Mucosa of descending colon (tissue), 3 donors: ENCODE results near the gene R3HDM4. TPM values are rescaled to one million over a fixed set of nuclear protein-coding genes. Genes with fewer than 3 reads are reported as not detected.
"Not testable (repeated sequence)": the region's sequence is repeated elsewhere in the genome, so short reads cannot be mapped to it uniquely, and the experiment has no call there.

Experiments
- ATAC-seq: fragments of 200-7000 bp; cut with Tn5 transposase; one replicate; pipeline ENCODE4 v1.9.1; 2020; ENCODE audit warnings: mild to moderate bottlenecking, moderate library complexity
- DNase-seq, 3 donors: peaks; one replicate each; pipeline ENCODE4 v3.0.0-alpha.2; 2020
- H3K36me3 ChIP-seq: fragments of 200-600 bp; one replicate; pipeline ENCODE4 v1.8.0; 2021; ENCODE audit warnings: low read depth, mild to moderate bottlenecking
- H3K4me1 ChIP-seq: fragments of 200-600 bp; one replicate; pipeline ENCODE4 v1.8.0; 2021; ENCODE audit warnings: low read depth, mild to moderate bottlenecking
- H3K4me3 ChIP-seq: fragments of 200-600 bp; one replicate; pipeline ENCODE4 v1.8.0; 2021; ENCODE audit warnings: mild to moderate bottlenecking
- H3K9me3 ChIP-seq: fragments of 200-600 bp; one replicate; pipeline ENCODE4 v1.8.0; 2021; ENCODE audit warnings: mild to moderate bottlenecking
- CTCF ChIP-seq: fragments of 200-600 bp; IDR thresholded peaks from one replicate; pipeline ENCODE4 v1.8.0; 2022; ENCODE audit warnings: antibody characterized with exemption, mild to moderate bottlenecking
- intact Hi-C, 2 donors: fragments of 100-400 bp; cut with DNase I in 1 of 2; cut with micrococcal nuclease in 1 of 2; formaldehyde crosslinking; loops; one replicate each; pipeline versions ENCODE4 v1.11.0 to v1.11.1; 2022; cut with DNase I, micrococcal nuclease
- total RNA-seq, 3 donors: library from RNA; stranded (reverse); fragmentation: NEBNext Ultra II Directional in 2 of 3; extraction: Animal tissue kit (Norgen Biotek cat#: 25700) in 2 of 3; gene quantifications; one replicate each; pipeline versions ENCODE4 v1.2.1 to v1.2.4, GENCODE V29; 2021 to 2023
- donor health status: DM: no; HTN: no; CAD: no; lungs with moderate emphysema.
- donor health status: DM: no; HTN: no; CAD: no.
- donor health status: DM: no; HTN: yes; CAD: no.

Gene R3HDM4
- total RNA-seq, 3 donors from 2014 or later, result 52.6 to 62.6 (median 54.8) TPM

- Histone ChIP-seq H3K4me3 (peak overlapping the region; percentile 76), H3K36me3 (peaks cover 4% of the 10 kb centered on the region), H3K9me3 (no peaks in the 10 kb centered on the region), H3K4me1 (peaks cover 7% of the 10 kb centered on the region)
- DNase-seq (peak in 1 of 3 donors; percentile 82), ATAC-seq (peak; percentile 36)
- intact Hi-C loops, result no loop called here
- no peak for TF ChIP-seq CTCF
Measured at GRCh38 chr19:892243-892893, 20.7 kb downstream of the R3HDM4 start.

- DNase-seq (peak; percentile 79 to 89 (median 88)), ATAC-seq (peak; percentile 46)
- H3K36me3 ChIP-seq, H3K4me1 ChIP-seq, H3K4me3 ChIP-seq, intact Hi-C loops, H3K9me3 ChIP-seq: not testable (repeated sequence)
Measured at GRCh38 chr19:891421-892200, 21.4 kb downstream of the R3HDM4 start.

GRCh38 chr19:890831-891230, 22.2 kb downstream of the R3HDM4 start:
- ATAC-seq, result no peak

GRCh38 chr19:889662-890295, 23.2 kb downstream of the R3HDM4 start:
- intact Hi-C loops, result no loop called here
- Histone ChIP-seq H3K9me3 (no peaks in the 10 kb centered on the region), H3K4me1 (peaks cover 7% of the 10 kb centered on the region), H3K36me3 (peaks cover 5% of the 10 kb centered on the region), H3K4me3 (no peak overlapping the region)
- DNase-seq, result no peak
- TF ChIP-seq CTCF, result no peak
- no peak for ATAC-seq

More at GRCh38 chr19:890831-891230, 22.2 kb downstream of the R3HDM4 start:
- H3K9me3 ChIP-seq, result no peaks in the 10 kb centered on the region
- intact Hi-C loops, result no loop called here
- peak in 1 of 3 donors; percentile 60 for DNase-seq
- H3K36me3 ChIP-seq, result peaks cover 4% of the 10 kb centered on the region
- H3K4me1 ChIP-seq, result peaks cover 7% of the 10 kb centered on the region
- no peak overlapping the region for H3K4me3 ChIP-seq
- no peak for TF ChIP-seq CTCF

GRCh38 chr19:888581-889385, 24.2 kb downstream of the R3HDM4 start:
- DNase-seq (no peak), ATAC-seq (no peak)
- TF ChIP-seq CTCF, result no peak
- intact Hi-C loops, result no loop called here
- Histone ChIP-seq H3K36me3 (peaks cover 8% of the 10 kb centered on the region), H3K4me1 (peaks cover 7% of the 10 kb centered on the region), H3K4me3 (no peak overlapping the region), H3K9me3 (no peaks in the 10 kb centered on the region)
